NCI-H1694 (cell line): ENCODE results near the gene BACE1.
"Not testable (repeated sequence)": the region's sequence is repeated elsewhere in the genome, so short reads cannot be mapped to it uniquely, and the experiment has no call there.

ENCODE experiments used
- DNase-seq: peaks from one replicate; lab custom pipeline; 2025; lab: John Stamatoyannopoulos, UW

BACE1 gene

GRCh38 chr11:117273550-117274289 is 42.3 kb downstream of the BACE1 start:
- no peak for DNase-seq

GRCh38 chr11:117272175-117272574 is 43.9 kb downstream of the BACE1 start:
- DNase-seq = not testable (repeated sequence)

- no peak for DNase-seq
Observed at GRCh38 chr11:117271208-117271607, 44.8 kb downstream of the BACE1 start.

- no peak for DNase-seq
Observed at GRCh38 chr11:117269856-117270255, 46.2 kb downstream of the BACE1 start.

GRCh38 chr11:117265745-117266144 is 50.3 kb downstream of the BACE1 start:
- no peak for DNase-seq

GRCh38 chr11:117264624-117265323 is 51.3 kb downstream of the BACE1 start:
- DNase-seq = not testable (repeated sequence)

- DNase-seq = no peak
Observed at GRCh38 chr11:117259417-117259816, 56.6 kb downstream of the BACE1 start.

- DNase-seq = no peak
Observed at GRCh38 chr11:117258576-117258975, 57.5 kb downstream of the BACE1 start.

GRCh38 chr11:117256573-117256972 is 59.5 kb downstream of the BACE1 start:
- no peak for DNase-seq

- no peak for DNase-seq
Observed at GRCh38 chr11:117255966-117256365, 60.1 kb downstream of the BACE1 start.

GRCh38 chr11:117251506-117251905 is 64.5 kb downstream of the BACE1 start:
- DNase-seq = no peak

GRCh38 chr11:117249571-117249970 is 66.5 kb downstream of the BACE1 start:
- no peak for DNase-seq

- no peak for DNase-seq
Observed at GRCh38 chr11:117248341-117248740, 67.7 kb downstream of the BACE1 start.

- DNase-seq = no peak
Observed at GRCh38 chr11:117239295-117239694, 76.8 kb downstream of the BACE1 start.

GRCh38 chr11:117238221-117238620 is 77.8 kb downstream of the BACE1 start:
- no peak for DNase-seq
